Activated CD4-positive, alpha-beta T cell treated with anti-CD3 and anti-CD28 coated beads for 36 hours (primary cell): Measurements from ENCODE around the gene TSPAN3. TPM values are rescaled to one million over a fixed set of nuclear protein-coding genes. Genes with fewer than 3 reads are reported as not detected.
A peak's percentile ranks its signal among the peaks of the same experiment; 100 is the strongest.

Experiments
- ATAC-seq: fragments of 200-7000 bp; cut with Tn5 transposase; one replicate; pipeline ENCODE4 v1.10.0; 2021; ENCODE audit warnings: mild to moderate bottlenecking, moderate library complexity
- CTCF ChIA-PET: fragments of 350-600 bp; sonication (Branson Sonifier 250); formaldehyde crosslinking; loops from one replicate; lab custom pipeline; 2021; ENCODE audit warnings: antibody characterized with exemption; lab: Charles Lee
- POLR2A ChIA-PET: fragments of 350-600 bp; sonication (Branson Sonifier 250); formaldehyde crosslinking; loops from one replicate; lab custom pipeline; 2021; ENCODE audit warnings: antibody characterized with exemption, inconsistent platforms; lab: Charles Lee
- DNase-seq: peaks from one replicate; pipeline ENCODE4 v3.0.0-alpha.2; 2020
- H3K27ac Mint-ChIP-seq: one replicate; pipeline ENCODE4 v1.8.0; 2021; ENCODE audit warnings: mixed read lengths
- H3K27me3 Mint-ChIP-seq: one replicate; pipeline ENCODE4 v1.8.0; 2021; ENCODE audit warnings: mixed read lengths
- H3K36me3 Mint-ChIP-seq: one replicate; pipeline ENCODE4 v1.8.0; 2021; ENCODE audit warnings: low read depth, mixed read lengths
- H3K4me1 Mint-ChIP-seq: one replicate; pipeline ENCODE4 v1.8.0; 2021; ENCODE audit warnings: mixed read lengths
- H3K4me3 Mint-ChIP-seq: one replicate; pipeline ENCODE4 v1.8.0; 2021; ENCODE audit warnings: mild to moderate bottlenecking, moderate library complexity, mixed read lengths
- H3K9me3 Mint-ChIP-seq: one replicate; pipeline ENCODE4 v1.8.0; 2021; ENCODE audit warnings: low read depth, mixed read lengths
- intact Hi-C, 2 experiments: fragments of 100-400 bp; cut with DNase I in 1 of 2; cut with micrococcal nuclease in 1 of 2; formaldehyde crosslinking; loops; one replicate each; pipeline versions ENCODE4 v1.14.2 to v1.15.1; 2022 to 2024; cut with DNase I, micrococcal nuclease
- total RNA-seq, 2 experiments: library from RNA; stranded (reverse); gene quantifications; one replicate each; pipeline ENCODE4 v1.2.3, GENCODE V29; 2021

The TSPAN3 gene
- total RNA-seq, 2 experiments from 2014 or later = 26.2 to 28.4 TPM

DNA sequence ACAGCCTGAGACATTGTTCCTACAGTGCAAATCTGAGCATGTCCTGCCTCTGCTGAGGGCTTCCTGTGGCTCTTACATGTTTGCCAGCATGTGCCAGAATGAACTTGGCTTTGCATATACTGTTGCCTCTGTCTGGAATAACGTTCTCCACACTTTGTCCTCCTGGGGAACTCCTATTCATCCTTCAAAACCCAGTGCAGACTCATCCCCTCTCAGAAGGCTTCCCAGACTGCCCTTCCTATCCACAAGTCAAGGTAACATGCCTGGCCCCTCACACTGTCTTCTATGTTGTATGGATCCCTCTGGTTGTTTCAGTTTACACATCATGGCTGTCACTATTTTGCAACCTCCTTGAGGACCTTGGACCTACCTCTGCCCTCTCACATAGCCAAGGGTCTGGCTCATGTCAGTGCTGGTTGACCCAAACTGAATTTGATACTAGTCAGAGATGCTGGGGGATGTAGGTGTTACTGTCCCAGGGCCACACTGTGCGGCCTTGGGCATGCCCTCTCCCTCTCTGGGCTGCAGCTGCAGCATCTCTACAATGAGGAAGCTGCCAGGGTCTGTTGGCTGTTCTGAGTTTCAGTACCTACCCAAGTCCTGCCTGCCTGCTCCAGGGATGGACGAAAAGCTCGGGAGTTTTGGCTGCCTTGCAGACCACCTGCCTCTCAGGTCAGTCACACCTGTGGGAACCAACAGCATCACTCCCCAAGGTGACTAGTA is 29.0 kb upstream of the TSPAN3 start:
- POLR2A ChIA-PET = interaction anchor here (0.6 kb wide), 1 partner anchor 43 kb away, joined by 4 read pairs; no protein-coding TSS in a partner anchor
- ATAC-seq = no peak

DNA sequence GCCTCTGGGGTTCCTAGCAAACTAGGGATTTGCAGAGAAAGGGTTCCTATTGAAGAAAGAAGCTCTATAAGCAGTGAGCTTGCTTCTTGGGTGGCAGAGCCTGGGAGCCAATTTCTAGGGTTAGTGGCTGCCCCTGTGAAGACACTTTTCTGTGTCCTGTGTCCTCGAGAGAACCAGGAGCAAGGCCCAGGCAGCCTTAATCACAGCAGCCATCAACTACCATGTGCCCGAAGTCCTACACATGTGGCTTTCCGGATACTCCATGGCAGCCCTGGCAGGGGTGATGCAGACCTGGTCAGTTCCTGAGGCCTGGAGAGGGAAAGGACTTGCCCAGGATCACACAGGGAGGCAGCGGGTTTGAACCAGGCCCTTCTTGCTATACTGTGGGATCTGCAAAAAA is 27.7 kb upstream of the TSPAN3 start:
- Mint-ChIP-seq H3K27me3 (no peaks in the 10 kb centered on the region), H3K4me1 (no peaks in the 10 kb centered on the region), H3K9me3 (no peaks in the 10 kb centered on the region), H3K27ac (no peak overlapping the region), H3K36me3 (no peaks in the 10 kb centered on the region), H3K4me3 (no peak overlapping the region)
- ATAC-seq (no peak), DNase-seq (no peak)
- POLR2A ChIA-PET = no interaction called here
- CTCF ChIA-PET = interaction anchor here (1.4 to 1.7 kb wide), 2 partner anchors 16 to 444 kb away, joined by 4 to 6 read pairs; no protein-coding TSS in a partner anchor
- intact Hi-C loops = no loop called here

More for the DNA sequence above, 29.0 kb upstream of the TSPAN3 start:
- Mint-ChIP-seq H3K4me1 (no peaks in the 10 kb centered on the region), H3K27ac (no peak overlapping the region), H3K9me3 (no peaks in the 10 kb centered on the region), H3K36me3 (no peaks in the 10 kb centered on the region), H3K27me3 (no peaks in the 10 kb centered on the region), H3K4me3 (no peak overlapping the region)
- intact Hi-C loops = no loop called here
- DNase-seq = no peak
- CTCF ChIA-PET = interaction anchor here (0.9 to 1.4 kb wide), 3 partner anchors 13 to 443 kb away, joined by 3 to 4 read pairs (median 3); no protein-coding TSS in a partner anchor

- CTCF ChIA-PET = interaction anchor here (0.9 to 2.0 kb wide), 4 partner anchors 9 to 124 kb away, joined by 3 to 7 read pairs (median 5); no protein-coding TSS in a partner anchor
- no peak for ATAC-seq
- H3K36me3 Mint-ChIP-seq = no peaks in the 10 kb centered on the region
- intact Hi-C loops = no loop called here
- H3K27ac Mint-ChIP-seq = no peak overlapping the region
- no peaks in the 10 kb centered on the region for H3K27me3 Mint-ChIP-seq
- H3K4me1 Mint-ChIP-seq = no peaks in the 10 kb centered on the region
- H3K9me3 Mint-ChIP-seq = no peaks in the 10 kb centered on the region
- no peak overlapping the region for H3K4me3 Mint-ChIP-seq
- DNase-seq = no peak
- POLR2A ChIA-PET = no interaction called here
These were observed 27.0 kb upstream of the TSPAN3 start for GRCh38 chr15:77097921-77098320.

- H3K4me3 Mint-ChIP-seq = no peak overlapping the region
- no peak overlapping the region for H3K27ac Mint-ChIP-seq
- intact Hi-C loops = no loop called here
- no peak for ATAC-seq
- no peaks in the 10 kb centered on the region for H3K36me3 Mint-ChIP-seq
- H3K4me1 Mint-ChIP-seq = no peaks in the 10 kb centered on the region
- CTCF ChIA-PET = interaction anchor here (0.9 to 2.0 kb wide), 4 partner anchors 9 to 123 kb away, joined by 3 to 7 read pairs (median 5); no protein-coding TSS in a partner anchor
- no peaks in the 10 kb centered on the region for H3K9me3 Mint-ChIP-seq
- H3K27me3 Mint-ChIP-seq = no peaks in the 10 kb centered on the region
- no peak for DNase-seq
- POLR2A ChIA-PET = no interaction called here
These were observed 26.4 kb upstream of the TSPAN3 start for GRCh38 chr15:77097248-77097721.

GRCh38 chr15:77096541-77096940 is 25.6 kb upstream of the TSPAN3 start:
- DNase-seq = no peak
- no peak overlapping the region for H3K27ac Mint-ChIP-seq
- intact Hi-C loops = no loop called here
- CTCF ChIA-PET = interaction anchor here (2.0 kb wide), 1 partner anchor 123 kb away, joined by 7 read pairs; no protein-coding TSS in a partner anchor
- H3K4me3 Mint-ChIP-seq = no peak overlapping the region
- no peak for ATAC-seq
- H3K9me3 Mint-ChIP-seq = no peaks in the 10 kb centered on the region
- no peaks in the 10 kb centered on the region for H3K36me3 Mint-ChIP-seq
- no peaks in the 10 kb centered on the region for H3K4me1 Mint-ChIP-seq
- no peaks in the 10 kb centered on the region for H3K27me3 Mint-ChIP-seq
- POLR2A ChIA-PET = no interaction called here

- no peaks in the 10 kb centered on the region for H3K9me3 Mint-ChIP-seq
- DNase-seq = no peak
- POLR2A ChIA-PET = no interaction called here
- no peaks in the 10 kb centered on the region for H3K36me3 Mint-ChIP-seq
- no peak overlapping the region for H3K4me3 Mint-ChIP-seq
- CTCF ChIA-PET = interaction anchor here (1.0 to 2.0 kb wide), 2 partner anchors 9 to 122 kb away, joined by 4 to 7 read pairs; no protein-coding TSS in a partner anchor
- no peak overlapping the region for H3K27ac Mint-ChIP-seq
- intact Hi-C loops = no loop called here
- ATAC-seq = no peak
- no peaks in the 10 kb centered on the region for H3K27me3 Mint-ChIP-seq
- no peaks in the 10 kb centered on the region for H3K4me1 Mint-ChIP-seq
These were observed 25.2 kb upstream of the TSPAN3 start for GRCh38 chr15:77096138-77096537.

DNA sequence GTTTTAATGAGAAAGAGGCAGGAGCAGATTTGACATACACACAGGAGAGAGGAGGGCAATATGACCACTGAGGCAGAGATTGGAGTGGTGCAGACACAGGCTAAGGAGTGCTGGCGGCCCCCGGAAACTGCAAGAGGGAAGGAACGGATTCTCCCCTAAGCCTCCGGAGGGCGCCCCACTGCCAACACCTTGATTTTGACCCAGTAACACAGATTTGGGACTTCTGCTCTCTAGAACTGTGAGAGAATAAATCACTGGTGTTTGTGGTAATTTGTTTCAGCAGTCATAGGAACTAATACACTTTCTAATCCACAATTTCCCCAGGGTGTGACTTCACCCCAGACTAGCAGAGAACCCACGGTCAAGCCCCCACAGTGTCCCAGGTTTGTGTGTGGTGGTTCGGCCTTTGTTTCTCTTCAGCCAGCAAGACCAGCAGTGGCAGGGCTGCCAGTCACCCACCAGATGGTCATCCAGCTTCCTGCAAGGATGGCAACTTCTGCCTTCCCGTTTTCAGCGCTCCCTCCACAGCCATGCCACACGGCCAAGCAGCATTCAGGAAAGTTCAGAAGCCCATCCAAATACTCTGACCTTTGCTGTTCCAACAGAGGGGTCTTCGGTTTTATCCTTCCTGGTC is 23.6 kb upstream of the TSPAN3 start:
- Mint-ChIP-seq H3K4me1 (no peaks in the 10 kb centered on the region), H3K4me3 (no peak overlapping the region), H3K27me3 (no peaks in the 10 kb centered on the region), H3K36me3 (no peaks in the 10 kb centered on the region), H3K27ac (no peak overlapping the region), H3K9me3 (no peaks in the 10 kb centered on the region)
- ChIA-PET POLR2A (no interaction called here), CTCF (interaction anchor here (0.7 to 1.7 kb wide), 5 partner anchors 8 to 1154 kb away, joined by 3 to 7 read pairs (median 3); no protein-coding TSS in a partner anchor)
- ATAC-seq (no peak), DNase-seq (peak; percentile 43)
- intact Hi-C loops = loop anchor here (5.0 kb wide), 1 partner anchor 122 kb away; no protein-coding TSS in a partner anchor

DNA sequence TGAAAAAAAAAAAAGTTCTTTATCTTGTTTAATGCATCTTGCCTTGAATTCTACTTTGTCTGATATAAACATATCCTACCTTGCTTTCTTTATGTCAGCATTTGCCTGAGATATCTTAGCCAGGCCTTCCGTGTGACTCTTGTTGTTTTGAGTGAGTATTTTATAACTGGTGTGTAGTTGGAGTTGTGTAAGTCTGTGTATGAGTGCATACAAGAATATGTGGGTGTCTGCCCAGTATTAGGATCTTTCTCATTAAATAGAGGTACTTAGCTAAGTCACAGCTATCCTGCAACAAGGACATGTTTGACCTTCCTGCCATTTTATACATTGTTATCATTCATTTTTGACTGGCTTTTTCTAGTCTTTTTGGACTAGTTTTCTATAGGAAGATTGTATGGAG is 22.5 kb upstream of the TSPAN3 start:
- Mint-ChIP-seq H3K36me3 (no peaks in the 10 kb centered on the region), H3K9me3 (no peaks in the 10 kb centered on the region), H3K27ac (no peak overlapping the region), H3K4me3 (no peak overlapping the region), H3K27me3 (no peaks in the 10 kb centered on the region), H3K4me1 (no peaks in the 10 kb centered on the region)
- intact Hi-C loops = loop anchor here (5.0 kb wide), 1 partner anchor 121 kb away; no protein-coding TSS in a partner anchor
- no peak for ATAC-seq
- ChIA-PET POLR2A (no interaction called here), CTCF (interaction anchor here (0.7 to 1.7 kb wide), 4 partner anchors 9 to 1155 kb away, joined by 3 to 7 read pairs (median 4); no protein-coding TSS in a partner anchor)
- no peak for DNase-seq

DNA sequence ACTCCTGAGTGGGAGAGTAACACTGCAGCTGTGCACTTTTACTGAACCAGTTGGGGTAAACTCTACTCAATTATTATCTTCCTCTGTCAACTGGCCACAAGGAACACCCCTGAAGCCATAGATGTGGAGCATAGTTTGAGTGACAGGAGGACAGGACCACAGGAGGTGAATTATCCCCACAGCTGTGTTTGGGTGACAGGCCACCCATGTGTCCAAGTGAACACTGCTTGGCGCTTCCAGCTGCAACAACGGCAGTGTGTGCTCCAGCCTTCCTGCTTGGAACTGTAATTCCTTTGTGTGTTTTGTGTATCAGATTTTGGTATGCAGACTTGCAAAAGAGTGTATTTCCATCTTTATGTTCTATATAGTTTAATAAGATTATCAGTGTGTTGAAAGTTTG is 20.2 kb upstream of the TSPAN3 start:
- H3K36me3 Mint-ChIP-seq = no peaks in the 10 kb centered on the region
- intact Hi-C loops = loop anchor here (5.0 kb wide), 1 partner anchor 119 kb away; no protein-coding TSS in a partner anchor
- no peak for ATAC-seq
- no peak for DNase-seq
- H3K27me3 Mint-ChIP-seq = no peaks in the 10 kb centered on the region
- CTCF ChIA-PET = interaction anchor here (0.7 to 1.4 kb wide), 2 partner anchors 12 to 1057 kb away, joined by 3 to 4 read pairs; no protein-coding TSS in a partner anchor
- no peak overlapping the region for H3K4me3 Mint-ChIP-seq
- POLR2A ChIA-PET = no interaction called here
- no peaks in the 10 kb centered on the region for H3K4me1 Mint-ChIP-seq
- no peaks in the 10 kb centered on the region for H3K9me3 Mint-ChIP-seq
- H3K27ac Mint-ChIP-seq = no peak overlapping the region

- intact Hi-C loops = no loop called here
- ChIA-PET CTCF (interaction anchor here (1.2 kb wide), 1 partner anchor 20 kb away, joined by 4 read pairs; no protein-coding TSS in a partner anchor), POLR2A (no interaction called here)
- H3K4me3 Mint-ChIP-seq = no peak overlapping the region
- H3K36me3 Mint-ChIP-seq = no peaks in the 10 kb centered on the region
- H3K27me3 Mint-ChIP-seq = no peaks in the 10 kb centered on the region
- ATAC-seq (no peak), DNase-seq (no peak)
- H3K9me3 Mint-ChIP-seq = no peaks in the 10 kb centered on the region
- H3K27ac Mint-ChIP-seq = no peak overlapping the region
- peaks cover 25% of the 10 kb centered on the region for H3K4me1 Mint-ChIP-seq
These were observed 16.3 kb upstream of the TSPAN3 start for GRCh38 chr15:77087213-77087612.

DNA sequence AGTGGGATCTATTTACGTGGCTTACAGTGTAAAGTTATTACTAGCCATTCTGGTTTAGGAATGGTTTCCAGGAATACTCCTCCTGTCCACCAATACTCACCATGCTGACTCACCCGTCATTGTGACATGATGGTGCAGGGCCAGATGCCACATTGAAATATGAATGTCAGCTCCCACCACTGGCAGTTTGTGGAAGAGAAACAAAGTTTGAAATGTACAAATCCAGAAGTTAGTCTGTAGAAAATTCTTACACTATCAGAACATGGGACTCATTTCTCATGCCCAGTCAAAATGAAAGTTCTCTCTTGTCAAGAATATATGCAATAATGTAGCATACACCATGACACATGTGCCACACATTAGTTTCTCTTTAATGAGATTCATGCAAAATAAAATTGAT is 14.4 kb upstream of the TSPAN3 start:
- POLR2A ChIA-PET = no interaction called here
- intact Hi-C loops = no loop called here
- Mint-ChIP-seq H3K27me3 (no peaks in the 10 kb centered on the region), H3K9me3 (no peaks in the 10 kb centered on the region), H3K27ac (peak overlapping the region; percentile 49), H3K4me1 (peaks cover 32% of the 10 kb centered on the region), H3K36me3 (no peaks in the 10 kb centered on the region), H3K4me3 (no peak overlapping the region)
- CTCF ChIA-PET = interaction anchor here (0.6 to 1.5 kb wide), 2 partner anchors 14 to 458 kb away, joined by 3 read pairs; partner anchors contain the start of gene TSPAN3
- ATAC-seq = peak; percentile 71
- DNase-seq = peak; percentile 26
